Activated CD4-positive, alpha-beta T cell treated with anti-CD3 and anti-CD28 coated beads, Interleukin-2, Interleukin-4, amounts not matched to agents 100 ng/mL and 50 ng/mL, durations not matched to agents 16 hours and 8 hours (primary cell): ENCODE results near the gene PSMB3.
"Not testable (repeated sequence)": the region's sequence is repeated elsewhere in the genome, so short reads cannot be mapped to it uniquely, and the experiment has no call there.

Source experiments
- DNase-seq: peaks from one replicate; pipeline ENCODE4 v3.0.0-alpha.2; 2020; ENCODE audit warnings: low spot score

Gene PSMB3

GRCh38 chr17:38716368-38717005, 36.1 kb upstream of the PSMB3 start:
- DNase-seq, result no peak

- no peak for DNase-seq
Observed at GRCh38 chr17:38717139-38717745, 35.3 kb upstream of the PSMB3 start.

GRCh38 chr17:38719289-38719942, 33.1 kb upstream of the PSMB3 start:
- DNase-seq, result no peak

GRCh38 chr17:38719943-38720641, 32.4 kb upstream of the PSMB3 start:
- DNase-seq, result no peak

- DNase-seq, result no peak
Observed at GRCh38 chr17:38720941-38721340, 31.6 kb upstream of the PSMB3 start.

- no peak for DNase-seq
Observed at GRCh38 chr17:38721802-38722201, 30.7 kb upstream of the PSMB3 start.

- no peak for DNase-seq
Observed at GRCh38 chr17:38724337-38724988, 28.1 kb upstream of the PSMB3 start.

- DNase-seq, result no peak
Observed at GRCh38 chr17:38725066-38725465, 27.5 kb upstream of the PSMB3 start.

- not testable (repeated sequence) for DNase-seq
Observed at GRCh38 chr17:38726145-38726544, 26.4 kb upstream of the PSMB3 start.

- DNase-seq, result peak; percentile 83
Observed at GRCh38 chr17:38727736-38728135, 24.8 kb upstream of the PSMB3 start.

- DNase-seq, result peak; percentile 75
Observed at GRCh38 chr17:38728290-38728831, 24.2 kb upstream of the PSMB3 start.

- DNase-seq, result no peak
Observed at GRCh38 chr17:38729368-38729885, 23.1 kb upstream of the PSMB3 start.

GRCh38 chr17:38729886-38730525, 22.5 kb upstream of the PSMB3 start, which contains the start of gene CISD3:
TSS of gene CISD3 (plus strand) at chr17:38730341. CDS start at chr17:38730359, 18 bp downstream.
- peak; percentile 88 for DNase-seq

- no peak for DNase-seq
Observed at GRCh38 chr17:38730526-38731379, 21.8 kb upstream of the PSMB3 start.

- no peak for DNase-seq
Observed at GRCh38 chr17:38731526-38732294, 20.8 kb upstream of the PSMB3 start.

- no peak for DNase-seq
Observed at GRCh38 chr17:38732376-38733281, 19.9 kb upstream of the PSMB3 start.

GRCh38 chr17:38733282-38733981, 19.1 kb upstream of the PSMB3 start:
- no peak for DNase-seq
